ENCODE measurements around the gene CLCF1.
A peak's percentile ranks its signal among the peaks of the same experiment; 100 is the strongest.

CLCF1 gene

GRCh38 chr11:67387518-67387917, 14.1 kb upstream of the CLCF1 start:
- in situ Hi-C loops (cut with MboI; ENCODE audit: low pct_unique_long_range_greater_than_20kb, low sequenced_read_pairs, unreplicated experiment) = loop anchor here (10.0 kb wide), 1 partner anchor 53 kb away; no protein-coding TSS in a partner anchor

GRCh38 chr11:67387069-67387468, 13.7 kb upstream of the CLCF1 start:
- no peak for TF ChIP-seq CTCF (IDR thresholded peaks at IDR 0.05; ENCODE audit: extremely low read depth, insufficient read depth, missing control alignments)
- DNase-seq (ENCODE audit: low spot score) = no peak
- in situ Hi-C loops (cut with MboI; ENCODE audit: low pct_unique_long_range_greater_than_20kb, low sequenced_read_pairs, unreplicated experiment) = loop anchor here (10.0 kb wide), 1 partner anchor 52 kb away; no protein-coding TSS in a partner anchor

More at GRCh38 chr11:67387518-67387917, 14.1 kb upstream of the CLCF1 start:
- no peak for DNase-seq (ENCODE audit: low spot score)
- no peak for TF ChIP-seq CTCF (IDR thresholded peaks at IDR 0.05; ENCODE audit: extremely low read depth, insufficient read depth, missing control alignments)

GRCh38 chr11:67384851-67385366, 11.5 kb upstream of the CLCF1 start:
- in situ Hi-C loops (cut with MboI; ENCODE audit: low pct_unique_long_range_greater_than_20kb, low sequenced_read_pairs, unreplicated experiment) = loop anchor here (10.0 kb wide), 1 partner anchor 50 kb away; no protein-coding TSS in a partner anchor
- DNase-seq (ENCODE audit: low spot score) = no peak
- TF ChIP-seq CTCF (IDR thresholded peaks at IDR 0.05; ENCODE audit: extremely low read depth, insufficient read depth, missing control alignments) = no peak

GRCh38 chr11:67382276-67383136, 9.1 kb upstream of the CLCF1 start:
- peak; percentile 95 for TF ChIP-seq CTCF (IDR thresholded peaks at IDR 0.05; ENCODE audit: extremely low read depth, insufficient read depth, missing control alignments)
- in situ Hi-C loops (cut with MboI; ENCODE audit: low pct_unique_long_range_greater_than_20kb, low sequenced_read_pairs, unreplicated experiment) = loop anchor here (10.0 kb wide), 1 partner anchor 48 kb away; no protein-coding TSS in a partner anchor
- peak; percentile 84 for DNase-seq (ENCODE audit: low spot score)

GRCh38 chr11:67381244-67381972, 8.0 kb upstream of the CLCF1 start:
- no peak for TF ChIP-seq CTCF (IDR thresholded peaks at IDR 0.05; ENCODE audit: extremely low read depth, insufficient read depth, missing control alignments)
- in situ Hi-C loops (cut with MboI; ENCODE audit: low pct_unique_long_range_greater_than_20kb, low sequenced_read_pairs, unreplicated experiment) = loop anchor here (10.0 kb wide), 1 partner anchor 47 kb away; no protein-coding TSS in a partner anchor
- DNase-seq (ENCODE audit: low spot score) = no peak

Measured in GM13977 (cell line).